Measurements from ENCODE around the gene LYG1.

GRCh38 chr2:99317161-99317872 lies 16.3 kb upstream of the LYG1 start:
- TF ChIP-seq EZH2phosphoT487 (IDR thresholded peaks at IDR 0.05; ENCODE audit: borderline replicate concordance), result no peak
- TF ChIP-seq CTCF (IDR thresholded peaks at IDR 0.05 in 2 of 3, conservative IDR thresholded peaks at IDR 0.05 in 1 of 3; ENCODE audit: borderline replicate concordance in 1 of 3, insufficient read depth in 1 of 3, low read depth in 2 of 3, low read length in 2 of 3), result no peak
- TF ChIP-seq EGR1 (IDR thresholded peaks at IDR 0.05; ENCODE audit: low read depth), result no peak
- TF ChIP-seq TCF7L2 (IDR thresholded peaks at IDR 0.05; ENCODE audit: borderline replicate concordance, extremely low read depth, insufficient read depth, insufficient read length), result no peak
- TF ChIP-seq POLR2AphosphoS5 (IDR thresholded peaks at IDR 0.05; ENCODE audit: low read depth, low read length), result no peak
- no peak for TF ChIP-seq EZH2 (IDR thresholded peaks at IDR 0.05)
- no peak for TF ChIP-seq CEBPB (IDR thresholded peaks at IDR 0.05; ENCODE audit: low read depth)
- TF ChIP-seq POLR2A (IDR thresholded peaks at IDR 0.05; ENCODE audit: borderline replicate concordance, extremely low read depth, insufficient read depth, insufficient read length), result no peak
- no peak for TF ChIP-seq YY1 (IDR thresholded peaks at IDR 0.05; ENCODE audit: extremely low read depth, insufficient replicate concordance, low read depth, low read length)
- no peak for TF ChIP-seq SIN3A (IDR thresholded peaks at IDR 0.05; ENCODE audit: low read depth)

Data from HCT116 (cell line).